GM06990 (cell line): Measurements from ENCODE around the gene SLC29A2.

Source experiments
- DNase-seq: peaks from one replicate; pipeline ENCODE4 v3.0.0-alpha.2; 2011; ENCODE audit not compliant: insufficient read length; ENCODE audit errors: extremely low read depth
- H3K27me3 ChIP-seq: replicated peaks from 2 replicates; pipeline ENCODE4 v1.6.0; 2011; ENCODE audit warnings: low read length; ENCODE audit not compliant: control insufficient read depth, insufficient read depth
- H3K36me3 ChIP-seq: 2 replicates; pipeline ENCODE4 v1.5.1; 2011; ENCODE audit warnings: low read length; ENCODE audit not compliant: control insufficient read depth, insufficient read depth
- H3K4me3 ChIP-seq: replicated peaks from 2 replicates; pipeline ENCODE4 v1.5.1; 2011; ENCODE audit warnings: low read depth, mild to moderate bottlenecking, control low read depth, low read length
- TF ChIP-seq, protein P1 (sequence below): IDR thresholded peaks from 2 replicates; pipeline ENCODE4 v1.5.1; 2011; ENCODE audit warnings: low read length, control low read depth, mild to moderate bottlenecking, inconsistent platforms; ENCODE audit not compliant: insufficient read depth, poor library complexity, severe bottlenecking

The SLC29A2 gene

DNA sequence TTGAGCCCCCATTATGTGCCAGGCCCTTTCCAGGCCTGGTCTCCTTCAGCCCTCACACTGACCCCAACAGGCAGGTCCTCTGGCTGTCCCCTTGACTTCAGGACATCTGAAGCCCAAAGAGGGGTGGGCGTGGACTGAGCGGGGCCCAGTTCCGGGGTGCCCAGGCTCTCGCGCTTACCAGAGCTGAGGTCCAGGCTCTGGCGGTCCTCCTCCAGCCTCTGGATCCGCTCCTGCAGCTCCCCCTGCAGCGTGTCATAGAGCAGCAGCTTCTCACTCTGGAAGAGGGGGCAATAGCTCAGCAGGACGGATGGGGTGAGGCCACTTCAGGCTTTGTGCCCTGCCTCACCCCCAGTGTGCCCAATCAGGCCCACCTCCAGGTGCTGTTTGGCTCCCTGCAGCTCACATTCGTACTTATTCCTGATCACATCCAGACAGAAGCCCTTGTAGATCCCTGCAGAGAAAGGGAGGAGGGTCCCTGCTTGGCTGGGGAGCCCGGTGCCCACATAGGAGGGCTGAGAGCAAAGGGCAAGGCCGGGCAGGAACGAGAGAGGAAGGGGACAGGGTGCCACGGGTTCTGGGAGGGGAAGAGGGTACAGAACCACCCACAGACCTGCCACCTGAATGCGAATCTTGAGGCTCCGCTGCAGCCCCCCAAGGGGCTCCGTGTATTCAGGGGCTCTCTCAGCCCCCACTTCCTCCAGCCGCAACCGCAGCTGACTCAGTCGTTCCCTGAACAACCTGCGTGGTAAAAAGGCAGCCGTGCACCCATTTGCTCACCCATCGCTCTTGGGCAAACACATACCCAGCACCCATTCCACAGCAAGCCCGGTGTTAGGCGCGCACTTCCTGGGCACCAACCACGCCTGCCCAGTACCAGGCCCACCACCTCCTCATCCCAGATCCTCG, 30.7 kb downstream of the SLC29A2 start:
- TF ChIP-seq, protein P1, sequence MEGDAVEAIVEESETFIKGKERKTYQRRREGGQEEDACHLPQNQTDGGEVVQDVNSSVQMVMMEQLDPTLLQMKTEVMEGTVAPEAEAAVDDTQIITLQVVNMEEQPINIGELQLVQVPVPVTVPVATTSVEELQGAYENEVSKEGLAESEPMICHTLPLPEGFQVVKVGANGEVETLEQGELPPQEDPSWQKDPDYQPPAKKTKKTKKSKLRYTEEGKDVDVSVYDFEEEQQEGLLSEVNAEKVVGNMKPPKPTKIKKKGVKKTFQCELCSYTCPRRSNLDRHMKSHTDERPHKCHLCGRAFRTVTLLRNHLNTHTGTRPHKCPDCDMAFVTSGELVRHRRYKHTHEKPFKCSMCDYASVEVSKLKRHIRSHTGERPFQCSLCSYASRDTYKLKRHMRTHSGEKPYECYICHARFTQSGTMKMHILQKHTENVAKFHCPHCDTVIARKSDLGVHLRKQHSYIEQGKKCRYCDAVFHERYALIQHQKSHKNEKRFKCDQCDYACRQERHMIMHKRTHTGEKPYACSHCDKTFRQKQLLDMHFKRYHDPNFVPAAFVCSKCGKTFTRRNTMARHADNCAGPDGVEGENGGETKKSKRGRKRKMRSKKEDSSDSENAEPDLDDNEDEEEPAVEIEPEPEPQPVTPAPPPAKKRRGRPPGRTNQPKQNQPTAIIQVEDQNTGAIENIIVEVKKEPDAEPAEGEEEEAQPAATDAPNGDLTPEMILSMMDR, result no peak
- peaks cover 36% of the 10 kb centered on the region for H3K36me3 ChIP-seq

DNA sequence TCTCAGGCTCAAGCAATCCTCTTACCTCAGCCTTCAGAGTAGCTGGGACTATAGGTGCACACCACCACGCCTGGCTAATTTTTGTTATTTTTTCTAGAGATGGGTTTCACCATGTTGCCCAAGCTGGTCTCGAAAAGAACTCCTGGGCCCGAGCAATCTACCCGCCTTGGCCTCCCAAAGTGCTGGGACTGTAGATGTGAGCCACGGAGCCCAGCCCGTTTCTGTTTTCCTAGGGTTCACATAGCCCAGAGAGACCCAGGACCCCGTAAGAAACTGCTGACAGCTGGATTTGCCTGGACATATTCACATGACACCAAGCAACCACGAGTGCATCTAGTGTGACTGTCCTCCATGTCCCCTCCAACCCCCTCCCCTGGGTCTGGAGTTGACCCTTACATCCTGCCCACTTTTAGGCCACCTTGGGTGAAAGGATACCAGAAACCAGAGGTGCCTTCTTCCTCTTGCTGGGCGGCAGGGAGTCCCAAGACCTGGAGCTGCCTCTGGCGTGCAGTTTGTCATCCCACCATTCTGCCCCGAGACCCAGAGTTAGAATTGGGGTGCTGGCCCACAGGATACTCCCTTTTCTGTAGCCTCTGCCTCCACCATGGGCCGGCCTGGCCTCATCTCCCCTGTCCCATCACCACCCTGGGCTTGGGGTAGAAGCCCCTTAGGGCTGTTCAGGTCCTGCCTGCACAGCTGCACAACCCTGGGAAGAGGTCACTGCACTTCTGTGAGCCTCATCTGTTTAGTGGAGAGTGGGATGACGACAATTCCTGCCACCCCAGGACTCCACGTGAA, 31.7 kb downstream of the SLC29A2 start:
- no peak overlapping the region for H3K4me3 ChIP-seq
- H3K36me3 ChIP-seq, result peaks cover 36% of the 10 kb centered on the region
- TF ChIP-seq, protein P1, result no peak
- no peaks in the 10 kb centered on the region for H3K27me3 ChIP-seq
- DNase-seq, result no peak

More for the DNA sequence above, 30.7 kb downstream of the SLC29A2 start:
- DNase-seq, result no peak
- Histone ChIP-seq H3K4me3 (no peak overlapping the region), H3K27me3 (no peaks in the 10 kb centered on the region)

DNA sequence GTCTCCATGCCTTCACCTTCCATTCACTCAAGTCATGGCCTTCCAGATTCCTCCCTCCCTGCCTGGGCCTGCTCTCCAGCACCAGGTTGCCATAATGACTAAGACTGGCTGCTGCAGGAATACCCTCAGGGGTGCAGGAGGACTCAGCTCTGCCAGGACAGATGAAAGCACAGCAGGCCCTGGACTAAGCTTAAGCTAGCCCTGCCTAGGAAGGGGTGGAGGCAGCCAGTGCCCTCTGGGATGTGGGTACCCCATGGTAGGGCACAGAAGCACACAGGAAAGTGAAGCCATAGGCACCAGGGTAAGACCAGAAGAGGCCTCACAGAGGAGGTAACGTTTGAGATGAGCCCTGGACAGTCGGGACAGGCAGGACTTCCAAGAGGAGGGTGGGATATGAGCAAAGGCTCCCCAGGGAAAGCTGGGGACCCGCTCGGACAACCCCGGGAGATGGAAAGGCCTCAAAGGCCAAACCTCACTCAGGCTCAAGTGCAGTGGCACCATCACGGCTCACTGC, 32.3 kb downstream of the SLC29A2 start:
- TF ChIP-seq, protein P1, result no peak
- Histone ChIP-seq H3K36me3 (peaks cover 36% of the 10 kb centered on the region), H3K27me3 (no peaks in the 10 kb centered on the region), H3K4me3 (no peak overlapping the region)
- no peak for DNase-seq

DNA sequence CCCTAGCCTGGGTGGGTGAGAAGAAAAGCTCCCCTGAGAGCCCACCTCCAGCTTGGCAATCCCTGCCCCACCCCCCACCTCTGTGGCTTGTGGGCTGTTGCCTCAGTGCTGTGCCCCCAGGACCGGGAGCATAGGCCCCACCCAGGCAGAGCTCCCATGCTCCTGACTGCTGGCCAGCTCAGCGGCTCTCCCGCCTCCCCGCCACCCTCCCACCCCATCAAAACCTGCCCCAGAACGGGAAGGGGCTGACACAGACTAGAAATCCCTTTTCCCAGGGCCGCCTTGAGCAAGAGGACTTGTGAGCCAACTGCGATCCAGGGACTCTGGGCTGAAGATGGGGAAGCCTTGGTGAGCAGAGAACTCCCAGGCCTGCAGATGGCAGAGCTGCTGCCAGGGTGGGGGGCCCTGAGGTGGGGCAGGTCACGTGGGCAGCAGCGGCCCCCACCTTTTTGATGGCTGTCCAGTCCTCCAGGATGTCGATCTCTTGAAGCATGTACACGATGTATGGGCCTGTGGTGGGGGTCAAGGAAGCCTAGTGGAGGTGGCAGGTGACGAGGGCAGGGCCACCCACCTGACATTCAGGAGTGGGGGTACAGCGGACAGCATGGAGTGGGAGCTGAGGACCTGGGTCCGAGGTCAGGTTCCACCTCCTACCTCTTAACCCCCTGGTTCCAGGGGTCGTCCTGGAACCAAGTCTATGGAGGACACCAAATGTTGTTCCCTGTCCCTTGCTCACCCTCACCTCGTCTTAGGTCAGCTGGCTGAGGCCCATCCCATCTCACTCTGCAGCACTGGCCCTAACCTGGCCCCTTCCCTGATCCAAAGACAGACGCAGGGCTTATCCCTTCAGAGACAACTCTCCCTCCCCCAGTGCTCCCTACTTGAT, 33.0 kb downstream of the SLC29A2 start:
- no peak for DNase-seq
- Histone ChIP-seq H3K4me3 (no peak overlapping the region), H3K36me3 (peaks cover 36% of the 10 kb centered on the region), H3K27me3 (no peaks in the 10 kb centered on the region)
- TF ChIP-seq, protein P1, result no peak
